ENCODE measurements around the gene RB1.

- TF ChIP-seq EZH2phosphoT487 (IDR thresholded peaks at IDR 0.05; ENCODE audit: insufficient read depth, low read depth) (no peak), EZH2 (IDR thresholded peaks at IDR 0.05; ENCODE audit: insufficient read depth, poor library complexity, severe bottlenecking) (no peak)
These were observed at the start of gene RB1 for GRCh38 chr13:48303359-48304142.
